HepG2 (cell line): Measurements from ENCODE around the gene YBX2. TPM values are rescaled to one million over a fixed set of nuclear protein-coding genes. Genes with fewer than 3 reads are reported as not detected.

Experiments
- GATAD1 ChIP-seq: IDR thresholded peaks from 2 replicates; pipeline ENCODE4 v1.6.1; 2016; ENCODE audit warnings: missing genetic modification reagents, missing compliant biosample characterization
- GMEB1 ChIP-seq: sonication (generic); formaldehyde crosslinking; IDR thresholded peaks from 2 replicates; pipeline ENCODE4 v1.5.1; 2020; ENCODE audit warnings: missing genetic modification reagents, mild to moderate bottlenecking, borderline replicate concordance
- HMGXB3 ChIP-seq: sonication (generic); formaldehyde crosslinking; IDR thresholded peaks from 2 replicates; pipeline ENCODE4 v1.4.0; 2020; ENCODE audit warnings: missing genetic modification reagents, borderline replicate concordance
- HMGXB4 ChIP-seq, 2 experiments: sonication (generic) in 1 of 2; formaldehyde crosslinking in 1 of 2; IDR thresholded peaks; 2 replicates each; pipeline versions ENCODE4 v1.4.0 to v1.6.1; 2018 to 2020; ENCODE audit warnings: missing genetic modification reagents in 2 of 2, borderline replicate concordance in 1 of 2, low read depth in 1 of 2, mild to moderate bottlenecking in 1 of 2, missing biosample characterization in 1 of 2
- KDM4B ChIP-seq: sonication (generic); formaldehyde crosslinking; IDR thresholded peaks from 2 replicates; pipeline ENCODE4 v1.4.0; 2020; ENCODE audit warnings: missing genetic modification reagents
- POLR2AphosphoS5 ChIP-seq: IDR thresholded peaks from 2 replicates; pipeline ENCODE4 v1.6.1; 2012; ENCODE audit warnings: low read depth, low read length
- POLR2G ChIP-seq: fragments of 200-400 bp; formaldehyde crosslinking; IDR thresholded peaks from 2 replicates; pipeline ENCODE4 v1.6.1; 2018; ENCODE audit warnings: mild to moderate bottlenecking, low read depth, low read length, moderate library complexity
- SNAI1 ChIP-seq: sonication (generic); formaldehyde crosslinking; IDR thresholded peaks from 2 replicates; pipeline ENCODE4 v1.5.0; 2020; ENCODE audit warnings: mild to moderate bottlenecking, missing genetic modification reagents, borderline replicate concordance
- ZBTB7B ChIP-seq: sonication (generic); formaldehyde crosslinking; IDR thresholded peaks from 2 replicates; pipeline ENCODE4 v1.4.0; 2020; ENCODE audit warnings: missing genetic modification reagents
- ZEB1 ChIP-seq: IDR thresholded peaks from 2 replicates; pipeline ENCODE4 v1.6.1; 2012; ENCODE audit warnings: mild to moderate bottlenecking, low read depth, inconsistent platforms; ENCODE audit not compliant: insufficient replicate concordance
- ZFP91 ChIP-seq: sonication (generic); formaldehyde crosslinking; IDR thresholded peaks from 2 replicates; pipeline ENCODE4 v1.9.0; 2022; ENCODE audit warnings: missing genetic modification reagents, mild to moderate bottlenecking, borderline replicate concordance
- ZMAT3 ChIP-seq: sonication (generic); formaldehyde crosslinking; conservative IDR thresholded peaks from 2 replicates; pipeline ENCODE4 v1.7.0; 2021; ENCODE audit warnings: missing genetic modification reagents
- ZNF143 ChIP-seq: sonication (generic); formaldehyde crosslinking; IDR thresholded peaks from 2 replicates; pipeline ENCODE4 v1.4.0; 2020; ENCODE audit warnings: missing genetic modification reagents
- ZNF567 ChIP-seq: sonication (generic); formaldehyde crosslinking; IDR thresholded peaks from 2 replicates; pipeline ENCODE4 v1.8.1; 2023; ENCODE audit warnings: mild to moderate bottlenecking, missing genetic modification reagents, borderline replicate concordance
- polyA plus RNA-seq, 8 experiments: library from polyadenylated mRNA; depleted of rRNA in 3 of 8; stranded (reverse) in 7 of 8; unstranded in 1 of 8; fragments of >200 nt; fragmentation: Illumina TruSeq in 4 of 8; extraction: Trizol in 4 of 8; gene quantifications; 2 replicates each; pipeline versions ENCODE4 v1.2.1 to v1.2.3, GENCODE V29; 2011 to 2016; ENCODE audit warnings: low read depth in 4 of 8, missing spikeins in 1 of 8, mixed read lengths in 1 of 8; ENCODE audit not compliant: insufficient read depth in 1 of 8
- total RNA-seq, 5 experiments: library from RNA; depleted of rRNA; stranded (reverse); fragments of >200 nt; fragmentation: Illumina TruSeq; extraction: Trizol; gene quantifications; 2 replicates each; pipeline ENCODE4 v1.2.3, GENCODE V29; 2016; ENCODE audit warnings: low read depth in 1 of 5

Gene YBX2
- total and polyA plus RNA-seq, 2 of the 13 experiments (the other 11 are each of a cell fraction or from before 2014, with no cell fraction given) = 0.12 to 0.22 TPM

GRCh38 chr17:7308625-7309433 is 14.4 kb upstream of the YBX2 start (continued):
- TF ChIP-seq ZNF567 (CRISPR knock-in tag) (no peak), HMGXB3 (CRISPR knock-in tag) (peak; percentile 16; the same call in 1 of the 2 replicates), ZFP91 (peak; percentile 16; the same call in 1 of the 2 replicates), GMEB1 (CRISPR knock-in tag) (peak; percentile 15; the same call in 1 of the 2 replicates), ZEB1 (peak; percentile 2), ZNF143 (CRISPR knock-in tag) (peak; percentile 83), ZBTB7B (no peak), POLR2G (peak; percentile 67), ZMAT3 (CRISPR knock-in tag) (no peak), SNAI1 (CRISPR knock-in tag) (0 out of 2 replicates have a peak, but pooled peaks have one; percentile 42), GATAD1 (peak; percentile 70; the same call in 1 of the 2 replicates), KDM4B (CRISPR knock-in tag) (no peak), POLR2AphosphoS5 (peak; percentile 72), HMGXB4 (CRISPR knock-in tag; IDR thresholded peaks at IDR 0.05; ENCODE audit: borderline replicate concordance in 1 of 2, low read depth in 1 of 2) (peak in 1 of 2 experiments; percentile 40; a peak in 1 of 4 replicates)
